GM18517 (cell line): ENCODE results near the gene LACTB.
A peak's percentile ranks its signal among the peaks of the same experiment; 100 is the strongest.

Experiments
- ATAC-seq: cut with Tn5 transposase; IDR thresholded peaks from one replicate; pipeline ENCODE4 v1.9.1; 2021; ENCODE audit warnings: mild to moderate bottlenecking, moderate library complexity; ENCODE audit not compliant: unreplicated experiment

The LACTB gene

DNA sequence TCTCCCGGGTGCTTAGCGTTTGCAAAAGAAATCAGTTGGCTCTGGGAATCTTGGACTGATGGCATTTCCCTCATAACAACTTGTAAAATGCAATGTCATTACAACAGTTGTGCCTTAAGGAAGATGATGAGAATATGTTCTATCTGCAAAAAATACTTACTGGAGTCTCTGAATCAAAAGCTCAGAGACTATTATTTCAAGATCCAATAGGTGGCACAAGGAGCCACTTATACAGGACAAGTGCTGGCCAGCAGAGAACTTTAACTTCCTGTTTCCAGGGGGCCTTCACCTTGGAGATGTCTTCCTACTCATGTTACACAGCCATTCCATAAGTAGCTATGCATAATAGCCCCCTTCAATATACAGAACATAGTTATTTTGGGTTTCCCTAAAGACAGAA is 44.6 kb downstream of the LACTB start:
- no peak for ATAC-seq

DNA sequence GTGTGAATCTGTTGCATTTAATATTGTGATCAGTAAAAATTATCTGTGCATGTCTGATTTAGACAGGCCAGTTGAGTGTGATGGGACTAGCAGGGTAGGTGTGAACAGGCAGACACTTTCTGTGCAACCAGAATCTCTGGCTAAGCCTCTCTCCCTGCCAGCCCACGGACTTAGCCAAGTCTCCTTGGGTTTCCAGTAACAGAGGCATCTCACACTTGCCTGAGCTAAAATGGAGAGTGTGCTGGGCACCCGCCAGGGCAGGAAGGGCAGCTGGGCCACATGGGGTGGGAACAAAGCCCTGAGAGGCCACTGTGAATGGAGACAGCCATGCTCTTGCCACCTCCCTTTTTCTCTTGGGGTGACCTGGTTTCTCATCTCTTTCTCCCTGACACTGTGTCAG is 48.1 kb downstream of the LACTB start:
- no peak for ATAC-seq

DNA sequence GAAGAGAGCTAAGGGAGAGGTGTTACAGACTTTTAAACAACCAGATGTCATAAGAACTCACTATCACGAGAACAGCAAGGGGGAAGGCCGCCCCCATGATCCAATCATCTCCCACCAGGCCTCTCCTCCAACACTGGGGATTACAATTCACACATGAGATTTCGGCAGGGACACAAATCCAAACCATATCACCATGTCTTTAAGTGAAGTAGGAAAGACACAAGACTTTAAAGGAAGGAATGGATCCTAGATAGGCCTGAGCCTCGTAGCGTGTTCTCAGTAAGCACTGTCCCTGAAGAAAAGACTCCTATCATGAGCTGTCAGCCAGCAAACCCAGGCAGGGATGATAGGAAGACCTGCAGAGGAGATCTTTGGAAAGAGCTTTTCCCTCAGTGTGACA is 50.7 kb downstream of the LACTB start:
- no peak for ATAC-seq

DNA sequence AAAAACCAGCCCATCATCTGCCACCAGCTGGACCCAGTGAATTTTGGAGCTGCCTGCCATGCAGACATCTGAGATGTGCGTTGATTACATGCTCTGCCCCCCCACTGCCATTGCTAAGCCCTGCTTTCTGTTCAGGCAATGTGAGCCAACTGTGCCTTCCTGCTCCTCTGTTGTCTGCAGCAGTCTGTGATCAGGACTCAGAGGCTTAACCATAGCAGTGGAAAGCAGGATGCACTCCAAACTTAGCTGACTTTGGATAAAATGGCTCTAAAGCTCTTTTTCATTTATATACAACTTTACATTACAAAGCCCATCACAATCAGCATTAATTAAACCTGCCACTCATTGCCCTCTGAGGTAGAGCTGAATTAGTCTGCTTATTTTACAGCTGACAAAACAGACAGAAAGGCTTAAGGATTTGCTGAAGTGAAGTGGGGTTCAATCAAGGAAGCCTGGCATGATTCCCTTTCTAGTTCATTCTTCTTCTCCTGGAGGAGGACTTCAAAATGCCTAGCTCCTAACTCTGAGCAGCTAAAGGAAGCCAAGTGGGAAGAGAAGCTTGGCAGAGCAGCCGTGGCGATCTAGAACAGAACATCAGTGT is 51.3 kb downstream of the LACTB start:
- no peak for ATAC-seq

- no peak for ATAC-seq
These were observed 54.6 kb downstream of the LACTB start for GRCh38 chr15:63176302-63176701.

DNA sequence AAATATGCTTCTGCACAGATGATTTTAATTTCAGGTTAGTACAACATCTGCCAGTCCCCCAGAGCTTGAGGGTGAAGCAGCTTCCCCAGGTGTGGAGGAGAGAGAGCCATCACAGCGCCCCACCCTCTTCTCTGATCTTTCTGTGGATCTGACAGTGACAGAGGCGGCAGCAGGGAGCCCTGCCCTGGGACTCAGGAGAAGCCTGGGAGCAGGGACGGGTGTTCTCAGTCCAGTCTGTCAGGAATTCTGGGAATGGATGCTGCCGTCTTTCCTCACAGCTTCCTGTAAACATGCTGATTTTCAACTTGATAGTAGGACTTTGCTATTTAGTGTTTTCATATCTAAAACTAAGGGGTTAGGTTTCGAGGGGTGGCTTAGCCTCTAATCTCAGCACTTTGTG is 56.4 kb downstream of the LACTB start:
- ATAC-seq, result no peak

DNA sequence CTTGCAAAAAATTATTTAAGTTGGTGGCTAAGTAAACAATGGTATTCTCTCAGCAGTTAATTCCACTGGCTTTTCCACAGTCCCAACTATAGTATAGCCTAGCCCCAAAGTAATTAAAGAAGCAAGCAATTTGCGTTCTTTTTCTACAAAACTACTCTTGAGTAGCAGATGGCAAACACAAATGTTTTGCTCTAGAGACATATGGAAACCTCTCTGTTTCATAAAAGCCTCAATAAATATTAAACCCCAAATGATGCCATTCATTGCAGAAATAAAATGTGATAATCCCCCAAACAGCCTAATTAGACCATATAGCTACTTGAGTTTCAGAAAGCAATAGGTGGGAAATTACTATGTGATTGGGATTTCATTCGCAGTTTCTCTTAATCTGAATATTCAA is 59.1 kb downstream of the LACTB start:
- ATAC-seq, result no peak

- no peak for ATAC-seq
These were observed 60.0 kb downstream of the LACTB start for GRCh38 chr15:63181648-63182047.

DNA sequence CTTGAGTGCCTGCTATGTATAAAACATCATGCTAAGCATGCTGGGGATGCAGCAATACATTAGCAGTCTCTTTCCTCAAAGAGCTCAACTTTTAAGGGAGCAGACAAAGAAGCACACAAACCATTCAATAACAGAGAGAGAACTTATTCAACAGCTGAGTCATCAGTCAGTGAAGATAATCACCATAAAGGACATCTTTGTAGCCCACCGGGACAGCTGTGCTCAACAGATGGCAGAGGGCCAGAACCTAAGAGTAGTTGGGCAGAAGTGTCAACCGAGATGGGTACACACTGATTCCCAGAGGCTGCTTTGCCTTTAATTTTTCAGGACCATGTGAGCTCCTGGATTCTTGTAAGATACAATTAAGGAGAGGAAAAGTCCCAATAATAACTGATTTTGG is 63.5 kb downstream of the LACTB start:
- no peak for ATAC-seq

DNA sequence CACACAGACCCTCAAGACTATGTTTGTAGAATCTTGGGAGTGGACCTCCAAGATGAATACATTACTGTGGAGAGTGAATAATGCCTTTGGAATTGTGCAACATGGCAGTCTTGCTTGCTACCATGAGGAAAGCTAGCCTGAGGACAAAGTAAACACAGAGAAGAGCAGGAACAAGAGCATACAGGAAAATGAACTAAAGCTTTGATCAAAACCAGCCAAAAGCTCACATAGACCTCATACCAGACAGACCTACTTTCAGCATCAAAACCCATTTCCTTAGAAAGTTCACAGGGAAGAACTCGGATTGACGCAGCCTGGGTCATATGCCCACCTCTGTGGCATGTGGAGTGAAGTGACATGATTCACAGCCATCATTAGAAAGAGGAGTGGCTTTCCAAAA is 64.4 kb downstream of the LACTB start:
- no peak for ATAC-seq

DNA sequence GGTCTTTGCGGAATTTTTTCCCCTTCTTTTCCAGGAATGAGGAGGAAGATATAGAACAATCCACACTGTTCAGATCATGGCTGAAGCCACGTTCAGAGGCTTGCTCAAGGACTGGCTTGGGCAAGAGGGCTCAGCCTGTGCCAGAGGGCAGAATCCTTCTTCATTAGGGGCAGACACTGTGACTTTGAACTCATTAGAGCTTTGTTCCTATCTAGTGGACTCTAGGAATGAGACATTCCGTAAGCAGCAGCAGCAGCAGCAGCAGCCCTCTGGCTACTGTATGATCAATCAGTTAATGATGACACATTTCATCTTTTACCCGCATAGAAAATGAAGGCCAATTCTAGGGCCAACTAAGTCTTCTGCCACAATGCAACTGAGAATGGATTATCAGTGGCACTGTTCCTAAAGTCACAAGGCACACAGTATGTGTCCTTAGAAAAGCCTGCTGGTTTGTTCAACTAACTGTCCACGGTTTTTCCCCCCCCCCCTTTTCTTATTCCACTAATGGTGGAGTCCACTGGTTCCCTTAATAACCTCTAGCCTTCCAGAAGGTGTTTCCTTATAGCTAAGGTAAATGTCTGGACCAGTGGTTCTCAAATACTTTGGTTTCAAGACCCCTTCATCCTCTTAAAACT is 66.0 kb downstream of the LACTB start:
- no peak for ATAC-seq

- ATAC-seq, result no peak
These were observed 66.7 kb downstream of the LACTB start for GRCh38 chr15:63188247-63188925.

GRCh38 chr15:63188926-63189871 is 67.5 kb downstream of the LACTB start, which contains the start of gene RAB8B:
RAB8B (plus strand) TSS chr15:63189606; CDS start chr15:63189625, 19 bp downstream.
- peak; percentile 53 for ATAC-seq

GRCh38 chr15:63189941-63190768 is 68.5 kb downstream of the LACTB start:
- no peak for ATAC-seq

GRCh38 chr15:63190769-63191649 is 69.3 kb downstream of the LACTB start:
- ATAC-seq, result no peak
